Neural cell (in vitro differentiated cells): ENCODE data around the gene OSGEPL1. TPM values are rescaled to one million over a fixed set of nuclear protein-coding genes. Genes with fewer than 3 reads are reported as not detected.

Experiments
- H2AFZ ChIP-seq: fragments of 200-600, 300-800 bp; sonication (generic), shearing (Covaris generic); 2 replicates; pipeline ENCODE4 v1.6.0; 2014; ENCODE audit warnings: low read depth, mild to moderate bottlenecking, antibody characterized with exemption, low read length, moderate library complexity
- H3F3A ChIP-seq: fragments of 200-600 bp; shearing (Covaris generic); 2 replicates; pipeline ENCODE4 v1.6.1; 2016; ENCODE audit warnings: mild to moderate bottlenecking, moderate library complexity, mixed read lengths, antibody characterized with exemption, low read length; ENCODE audit not compliant: insufficient read depth, poor library complexity, severe bottlenecking
- H3K27ac ChIP-seq: fragments of 200-600, 300-800 bp; sonication (generic), shearing (Covaris generic); 2 replicates; pipeline ENCODE4 v1.5.1; 2014; ENCODE audit warnings: mild to moderate bottlenecking, low read length, moderate library complexity
- H3K27me3 ChIP-seq: fragments of 300-800, 200-600 bp; sonication (generic), shearing (Covaris generic); 2 replicates; pipeline ENCODE4 v1.6.0; 2014; ENCODE audit warnings: mild to moderate bottlenecking, low read depth, low read length, moderate library complexity; ENCODE audit not compliant: insufficient read depth
- H3K36me3 ChIP-seq: fragments of 300-800, 200-600 bp; sonication (generic), shearing (Covaris generic); 2 replicates; pipeline ENCODE4 v1.5.1; 2014; ENCODE audit warnings: mild to moderate bottlenecking, antibody characterized with exemption, low read length, moderate library complexity; ENCODE audit not compliant: insufficient read depth
- H3K4me2 ChIP-seq: fragments of 300-800, 200-600 bp; sonication (generic), shearing (Covaris generic); 2 replicates; pipeline ENCODE4 v1.6.0; 2014; ENCODE audit warnings: mild to moderate bottlenecking, low read length
- H3K4me3 ChIP-seq: fragments of 300-800, 200-600 bp; sonication (generic), shearing (Covaris generic); 2 replicates; pipeline ENCODE4 v1.5.1; 2014; ENCODE audit warnings: mild to moderate bottlenecking, low read length, moderate library complexity
- H3K79me2 ChIP-seq: fragments of 200-600 bp; shearing (Covaris generic); replicated peaks from 2 replicates; pipeline ENCODE4 v1.6.0; 2014; ENCODE audit warnings: mild to moderate bottlenecking, low read length, moderate library complexity; ENCODE audit not compliant: insufficient read depth
- H3K9ac ChIP-seq: fragments of 300-800, 200-600 bp; sonication (generic), shearing (Covaris generic); 2 replicates; pipeline ENCODE4 v1.6.1; 2016; ENCODE audit warnings: mild to moderate bottlenecking, low read length, mixed read lengths
- H3K9me2 ChIP-seq: fragments of 200-600 bp; shearing (Covaris generic); 2 replicates; pipeline ENCODE4 v1.6.1; 2016; ENCODE audit warnings: mild to moderate bottlenecking, low read length, mixed read lengths; ENCODE audit not compliant: insufficient read depth
- H3K9me3 ChIP-seq: fragments of 200-600, 300-800 bp; sonication (generic), shearing (Covaris generic); 2 replicates; pipeline ENCODE4 v1.6.1; 2016; ENCODE audit warnings: mild to moderate bottlenecking, mixed run types, low read length, moderate library complexity, mixed read lengths
- H4K20me1 ChIP-seq: fragments of 200-600 bp; shearing (Covaris generic); 2 replicates; pipeline ENCODE4 v1.6.1; 2016; ENCODE audit warnings: mild to moderate bottlenecking, mixed run types; ENCODE audit not compliant: insufficient read depth
- EZH2 ChIP-seq: fragments of 200-600, 300-800 bp; shearing (Covaris generic), sonication (generic); IDR thresholded peaks from 2 replicates; pipeline ENCODE4 v1.6.1; 2014; ENCODE audit warnings: antibody characterized with exemption, low read length, borderline replicate concordance, mild to moderate bottlenecking; ENCODE audit not compliant: insufficient read depth, poor library complexity, severe bottlenecking
- MXI1 ChIP-seq: fragments of 450-650 bp; conservative IDR thresholded peaks from 2 replicates; pipeline ENCODE4 v1.6.1; 2014; ENCODE audit warnings: antibody characterized with exemption, mild to moderate bottlenecking; ENCODE audit not compliant: poor library complexity, severe bottlenecking
- RAD21 ChIP-seq: fragments of 450-650 bp; conservative IDR thresholded peaks from 2 replicates; pipeline ENCODE4 v1.6.1; 2014; ENCODE audit warnings: antibody characterized with exemption, mild to moderate bottlenecking, moderate library complexity
- SMC3 ChIP-seq: fragments of 450-650 bp; conservative IDR thresholded peaks from 2 replicates; pipeline ENCODE4 v1.6.1; 2014; ENCODE audit warnings: antibody characterized with exemption, mild to moderate bottlenecking, moderate library complexity; ENCODE audit not compliant: poor library complexity
- TAF1 ChIP-seq: IDR thresholded peaks from 2 replicates; pipeline ENCODE4 v1.6.1; 2012; ENCODE audit warnings: low read depth
- polyA plus RNA-seq: library from polyadenylated mRNA; depleted of rRNA; stranded (reverse); fragments of >200 nt; gene quantifications from 2 replicates; pipeline ENCODE4 v1.2.3, GENCODE V29; 2014
- TF ChIP-seq, protein P1 (sequence below): fragments of 450-650 bp; IDR thresholded peaks from 2 replicates; pipeline ENCODE4 v1.5.1; 2014; ENCODE audit warnings: antibody characterized with exemption, mild to moderate bottlenecking, moderate library complexity; ENCODE audit not compliant: poor library complexity, severe bottlenecking
- TF ChIP-seq, protein P2 (sequence below): IDR thresholded peaks from 2 replicates; pipeline ENCODE4 v1.6.1; 2012; ENCODE audit warnings: borderline replicate concordance

OSGEPL1 gene
- polyA plus RNA-seq, 1 donor from 2014 or later, result 23.6 TPM

DNA sequence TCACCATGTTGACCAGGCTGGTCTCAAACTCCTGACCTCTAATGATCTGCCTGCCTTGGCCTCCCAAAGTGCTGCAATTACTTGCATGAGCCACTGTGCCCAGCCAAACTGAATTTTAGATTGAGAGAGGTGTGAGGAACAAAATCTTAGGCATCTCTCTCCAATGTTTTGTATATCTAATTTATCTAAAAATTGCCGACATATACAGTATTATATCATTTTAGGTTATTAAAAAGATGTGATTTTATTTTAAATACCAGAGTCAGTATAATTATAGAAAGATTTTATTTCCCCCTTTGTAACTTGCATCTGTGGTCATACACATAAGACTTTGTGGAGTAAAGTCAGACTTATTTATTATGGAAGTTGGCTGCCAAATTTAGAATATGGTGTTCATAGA, 31.7 kb upstream of the OSGEPL1 start:
- H3K36me3 ChIP-seq, result peaks cover 3% of the 10 kb centered on the region
- no peaks in the 10 kb centered on the region for H3K9me2 ChIP-seq
- TF ChIP-seq RAD21 (no peak), SMC3 (no peak), TAF1 (no peak)
- no peak overlapping the region for H3K4me3 ChIP-seq
- H3K9ac ChIP-seq, result no peak overlapping the region
- no peak overlapping the region for H3K27ac ChIP-seq
- H3F3A ChIP-seq, result no peaks in the 10 kb centered on the region
- no peaks in the 10 kb centered on the region for H3K9me3 ChIP-seq
- peaks cover 13% of the 10 kb centered on the region for H3K79me2 ChIP-seq
- no peaks in the 10 kb centered on the region for H4K20me1 ChIP-seq
- no peak overlapping the region for H3K4me2 ChIP-seq
- no peaks in the 10 kb centered on the region for H3K27me3 ChIP-seq
- no peak overlapping the region for H2AFZ ChIP-seq

DNA sequence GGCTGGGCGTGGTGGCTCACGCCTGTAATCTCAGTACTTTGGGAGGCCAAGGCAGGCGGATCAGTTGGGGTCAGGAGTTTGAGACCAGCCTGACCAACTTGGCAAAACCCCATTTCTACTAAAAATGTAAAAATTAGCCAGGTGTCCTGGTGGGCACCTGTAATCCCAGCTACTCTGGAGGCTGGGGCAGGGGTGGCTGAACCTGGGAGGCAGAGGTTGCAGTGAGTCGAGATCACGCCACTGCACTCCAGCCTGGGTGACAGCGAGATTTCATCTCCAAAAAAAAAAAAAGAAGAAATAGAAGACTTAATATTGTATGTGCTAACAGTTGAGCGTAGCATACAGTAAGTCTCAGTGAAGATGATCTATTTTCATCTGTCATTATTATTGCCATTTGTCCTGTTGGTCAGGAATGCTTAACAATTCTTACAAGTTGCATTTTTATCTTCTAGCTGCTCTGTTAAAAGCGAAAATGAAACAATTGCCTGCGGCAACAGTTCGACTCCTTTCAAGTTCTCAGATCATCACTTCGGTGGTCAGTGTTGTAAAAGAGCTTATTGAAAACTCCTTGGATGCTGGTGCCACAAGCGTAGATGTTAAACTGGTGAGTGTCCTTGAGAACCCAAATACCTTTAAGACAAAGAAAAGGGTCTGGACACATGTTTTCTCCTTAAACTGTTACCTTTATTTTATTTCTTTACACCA, 28.9 kb upstream of the OSGEPL1 start:
- Histone ChIP-seq H3F3A (no peaks in the 10 kb centered on the region), H3K27me3 (no peaks in the 10 kb centered on the region), H3K9me3 (no peaks in the 10 kb centered on the region), H3K4me3 (no peak overlapping the region), H3K9ac (no peak overlapping the region), H2AFZ (no peak overlapping the region), H3K9me2 (no peaks in the 10 kb centered on the region), H4K20me1 (no peaks in the 10 kb centered on the region), H3K36me3 (peaks cover 3% of the 10 kb centered on the region), H3K79me2 (peaks cover 24% of the 10 kb centered on the region), H3K27ac (no peak overlapping the region), H3K4me2 (no peak overlapping the region)
- TF ChIP-seq TAF1 (no peak), EZH2 (no peak), MXI1 (no peak), RAD21 (no peak)
- TF ChIP-seq, protein P1, sequence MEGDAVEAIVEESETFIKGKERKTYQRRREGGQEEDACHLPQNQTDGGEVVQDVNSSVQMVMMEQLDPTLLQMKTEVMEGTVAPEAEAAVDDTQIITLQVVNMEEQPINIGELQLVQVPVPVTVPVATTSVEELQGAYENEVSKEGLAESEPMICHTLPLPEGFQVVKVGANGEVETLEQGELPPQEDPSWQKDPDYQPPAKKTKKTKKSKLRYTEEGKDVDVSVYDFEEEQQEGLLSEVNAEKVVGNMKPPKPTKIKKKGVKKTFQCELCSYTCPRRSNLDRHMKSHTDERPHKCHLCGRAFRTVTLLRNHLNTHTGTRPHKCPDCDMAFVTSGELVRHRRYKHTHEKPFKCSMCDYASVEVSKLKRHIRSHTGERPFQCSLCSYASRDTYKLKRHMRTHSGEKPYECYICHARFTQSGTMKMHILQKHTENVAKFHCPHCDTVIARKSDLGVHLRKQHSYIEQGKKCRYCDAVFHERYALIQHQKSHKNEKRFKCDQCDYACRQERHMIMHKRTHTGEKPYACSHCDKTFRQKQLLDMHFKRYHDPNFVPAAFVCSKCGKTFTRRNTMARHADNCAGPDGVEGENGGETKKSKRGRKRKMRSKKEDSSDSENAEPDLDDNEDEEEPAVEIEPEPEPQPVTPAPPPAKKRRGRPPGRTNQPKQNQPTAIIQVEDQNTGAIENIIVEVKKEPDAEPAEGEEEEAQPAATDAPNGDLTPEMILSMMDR, result no peak
- TF ChIP-seq, protein P2, sequence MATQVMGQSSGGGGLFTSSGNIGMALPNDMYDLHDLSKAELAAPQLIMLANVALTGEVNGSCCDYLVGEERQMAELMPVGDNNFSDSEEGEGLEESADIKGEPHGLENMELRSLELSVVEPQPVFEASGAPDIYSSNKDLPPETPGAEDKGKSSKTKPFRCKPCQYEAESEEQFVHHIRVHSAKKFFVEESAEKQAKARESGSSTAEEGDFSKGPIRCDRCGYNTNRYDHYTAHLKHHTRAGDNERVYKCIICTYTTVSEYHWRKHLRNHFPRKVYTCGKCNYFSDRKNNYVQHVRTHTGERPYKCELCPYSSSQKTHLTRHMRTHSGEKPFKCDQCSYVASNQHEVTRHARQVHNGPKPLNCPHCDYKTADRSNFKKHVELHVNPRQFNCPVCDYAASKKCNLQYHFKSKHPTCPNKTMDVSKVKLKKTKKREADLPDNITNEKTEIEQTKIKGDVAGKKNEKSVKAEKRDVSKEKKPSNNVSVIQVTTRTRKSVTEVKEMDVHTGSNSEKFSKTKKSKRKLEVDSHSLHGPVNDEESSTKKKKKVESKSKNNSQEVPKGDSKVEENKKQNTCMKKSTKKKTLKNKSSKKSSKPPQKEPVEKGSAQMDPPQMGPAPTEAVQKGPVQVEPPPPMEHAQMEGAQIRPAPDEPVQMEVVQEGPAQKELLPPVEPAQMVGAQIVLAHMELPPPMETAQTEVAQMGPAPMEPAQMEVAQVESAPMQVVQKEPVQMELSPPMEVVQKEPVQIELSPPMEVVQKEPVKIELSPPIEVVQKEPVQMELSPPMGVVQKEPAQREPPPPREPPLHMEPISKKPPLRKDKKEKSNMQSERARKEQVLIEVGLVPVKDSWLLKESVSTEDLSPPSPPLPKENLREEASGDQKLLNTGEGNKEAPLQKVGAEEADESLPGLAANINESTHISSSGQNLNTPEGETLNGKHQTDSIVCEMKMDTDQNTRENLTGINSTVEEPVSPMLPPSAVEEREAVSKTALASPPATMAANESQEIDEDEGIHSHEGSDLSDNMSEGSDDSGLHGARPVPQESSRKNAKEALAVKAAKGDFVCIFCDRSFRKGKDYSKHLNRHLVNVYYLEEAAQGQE, result no peak
